Heart left ventricle (tissue), 16 donors: Measurements from ENCODE around the gene CDHR3. TPM values are rescaled to one million over a fixed set of nuclear protein-coding genes. Genes with fewer than 3 reads are reported as not detected.

Experiments used
- ATAC-seq, 4 donors: fragments of 200-7000 bp; cut with Tn5 transposase; one replicate each; pipeline ENCODE4 v1.9.1; 2020 to 2022; ENCODE audit warnings: moderate library complexity in 4 of 4, mild to moderate bottlenecking in 3 of 4, moderate number of reproducible peaks in 1 of 4
- DNase-seq, 5 donors: peaks; one replicate each; pipeline ENCODE4 v3.0.0-alpha.2; 2020
- H3K27ac ChIP-seq, 12 donors: fragments of 200-600 bp; sonication (generic) in 4 of 12; one replicate each; pipeline versions ENCODE4 v1.5.0 to v1.8.0; 2016 to 2022; ENCODE audit warnings: mild to moderate bottlenecking in 2 of 12
- H3K27me3 ChIP-seq, 9 donors: fragments of 200-600 bp; sonication (generic) in 2 of 9; one replicate each; pipeline versions ENCODE4 v1.5.1 to v1.8.0; 2016 to 2022; ENCODE audit warnings: mild to moderate bottlenecking in 3 of 9
- H3K36me3 ChIP-seq, 9 donors: fragments of 200-600 bp; sonication (generic) in 2 of 9; one replicate each; pipeline versions ENCODE4 v1.5.0 to v1.8.0; 2018 to 2022; ENCODE audit warnings: mild to moderate bottlenecking in 2 of 9
- H3K4me1 ChIP-seq, 12 donors: fragments of 200-600 bp; sonication (generic) in 4 of 12; one replicate each; pipeline versions ENCODE4 v1.5.0 to v1.8.0; 2016 to 2022; ENCODE audit warnings: mild to moderate bottlenecking in 3 of 12
- H3K4me3 ChIP-seq, 12 donors: fragments of 200-600 bp; sonication (generic) in 4 of 12; one replicate each; pipeline versions ENCODE4 v1.5.0 to v1.8.0; 2017 to 2022; ENCODE audit warnings: mild to moderate bottlenecking in 9 of 12, moderate library complexity in 4 of 12
- H3K9me3 ChIP-seq, 12 donors: fragments of 200-600 bp; sonication (generic) in 4 of 12; one replicate each; pipeline versions ENCODE4 v1.5.0 to v1.8.0; 2016 to 2022; ENCODE audit warnings: mild to moderate bottlenecking in 1 of 12
- CTCF ChIP-seq, 12 donors: fragments of 200-600 bp; sonication (generic) in 4 of 12; IDR thresholded peaks; one replicate each; pipeline versions ENCODE4 v1.5.0 to v1.8.0; 2018 to 2022; ENCODE audit warnings: antibody characterized with exemption in 12 of 12, mild to moderate bottlenecking in 5 of 12
- POLR2A ChIP-seq, 2 donors: fragments of 450-650 bp; IDR thresholded peaks; one replicate each; pipeline ENCODE4 v1.6.1; 2017; ENCODE audit warnings: antibody characterized with exemption in 2 of 2, mild to moderate bottlenecking in 2 of 2, moderate library complexity in 2 of 2
- WGBS, 4 donors: extraction: QIAGEN DNeasy Blood & Tissue Kit in 2 of 4; methylation state at CpG; one replicate each; pipeline versions ENCODE4 v1.1.5 to v1.1.7; 2013 to 2018; 5-methylcytosine and 5-hydroxymethylcytosine counted together
- intact Hi-C, 10 donors: fragments of 100-400 bp; cut with DNase I; formaldehyde crosslinking; loops; one replicate each; pipeline versions ENCODE4 v1.11.1 to v1.14.2; 2022
- polyA plus RNA-seq, 2 donors: library from polyadenylated mRNA; stranded (reverse); fragments of 200-250 nt; gene quantifications; one replicate each; pipeline ENCODE4 v1.2.3, GENCODE V29; 2013
- total RNA-seq, 9 donors: library from RNA; depleted of rRNA in 2 of 9; stranded (reverse); fragments of >200 nt in 2 of 9; fragmentation: NEBNext Ultra II Directional in 3 of 9; extraction: Animal tissue kit (Norgen Biotek cat#: 25700) in 3 of 9; gene quantifications; one replicate each; pipeline versions ENCODE4 v1.1.0 to v1.2.4, GENCODE V29; 2016 to 2023
- donor health status: ischemic (EF 13 %, LVEDD 7.1; RV severe dilation, severe dysfunction).
- donor health status: healthy with polysubstance abuse.
- donor health status: DM: no; HTN: yes; CAD: no.
- donor health status: DM: no; HTN: no; CAD: no.
- donor health status: ischemic (EF 25% LVEDD 6.9; RV normal size, moderate dysfunction).
- donor health status: ischemic (EF 25% LVEDD 5.7; RV mildly dilated, moderate dysfunction).
- donor health status: healthy.
- donor health status: DM: yes; HTN: yes; CAD: no.
- donor health status: ischemic (EF 35%, LVEDD 5.7; RV mildly dilated, moderate dysfunction).
- donor health status: nonischemic (EF 11% LVEDD 7.7; RV severe dilation, severe dysfunction).
- donor health status: DM: yes; HTN: yes; CAD: no.
- donor health status: PGD.
- donor health status: ischemic (EF 29% LVEDD 5.4; RV normal size, mild dysfunction).
- donor health status: nonischemic (EF 23%, LVEDD 6.1; RV moderate dilation, normal function).

CDHR3 gene
- total and polyA plus RNA-seq, 11 donors = 0.60 to 6.1 (median 1.4) TPM

- intact Hi-C loops = loop anchor here in 6 of 10 donors (5.0 to 10.0 kb wide), 3 partner anchors 44 to 216 kb away; partner anchors contain the start of genes SYPL1 (in 4 of the 6) and NAMPT (in 2 of the 6)
- H3K36me3 ChIP-seq = no peaks in the 10 kb centered on the region
- no peak overlapping the region for H3K4me3 ChIP-seq
- peak overlapping the region in 6 of 12 donors; percentile 24 to 87 (median 57) for H3K27ac ChIP-seq
- no peaks in the 10 kb centered on the region for H3K9me3 ChIP-seq
- no peaks in the 10 kb centered on the region for H3K27me3 ChIP-seq
- peaks cover 0 to 74% (median 59%) of the 10 kb centered on the region in 12 donors for H3K4me1 ChIP-seq
- ATAC-seq (no peak), DNase-seq (no peak)
- 76 to 82% (median 80%) methylated on average over 4 of the region's 4 CpGs for WGBS, 4 donors
- no peak for TF ChIP-seq POLR2A (IDR thresholded peaks at IDR 0.05)
- TF ChIP-seq CTCF (IDR thresholded peaks at IDR 0.05) = no peak
Measured at GRCh38 chr7:106068538-106068961, 105.5 kb downstream of the CDHR3 start.

- DNase-seq = no peak
- peak overlapping the region in 6 of 12 donors; percentile 24 to 87 (median 57) for H3K27ac ChIP-seq
- 42 to 61% (median 49%) methylated on average over 3 of the region's 3 CpGs for WGBS, 4 donors
- no peaks in the 10 kb centered on the region for H3K27me3 ChIP-seq
- intact Hi-C loops = loop anchor here in 6 of 10 donors (5.0 to 10.0 kb wide), 3 partner anchors 43 to 216 kb away; partner anchors contain the start of genes SYPL1 (in 4 of the 6) and NAMPT (in 2 of the 6)
- H3K9me3 ChIP-seq = no peaks in the 10 kb centered on the region
- no peak overlapping the region for H3K4me3 ChIP-seq
- no peak for ATAC-seq
- no peaks in the 10 kb centered on the region for H3K36me3 ChIP-seq
- TF ChIP-seq CTCF (IDR thresholded peaks at IDR 0.05) (no peak), POLR2A (IDR thresholded peaks at IDR 0.05) (no peak)
- H3K4me1 ChIP-seq = peaks cover 0 to 78% (median 60%) of the 10 kb centered on the region in 12 donors
Measured at GRCh38 chr7:106068986-106069385, 105.9 kb downstream of the CDHR3 start.

GRCh38 chr7:106069471-106070200, 106.6 kb downstream of the CDHR3 start:
- Histone ChIP-seq H3K9me3 (no peaks in the 10 kb centered on the region), H3K36me3 (no peaks in the 10 kb centered on the region), H3K27ac (peak overlapping the region in 5 of 12 donors; percentile 41 to 87 (median 58)), H3K4me3 (no peak overlapping the region), H3K27me3 (no peaks in the 10 kb centered on the region), H3K4me1 (peaks cover 0 to 76% (median 57%) of the 10 kb centered on the region in 12 donors)
- WGBS, 4 donors = 70 to 76% (median 73%) methylated on average over 8 to 9 of the region's 9 CpGs
- no peak for DNase-seq
- TF ChIP-seq CTCF (IDR thresholded peaks at IDR 0.05) (no peak), POLR2A (IDR thresholded peaks at IDR 0.05) (no peak)
- ATAC-seq = no peak
- intact Hi-C loops = loop anchor here in 8 of 10 donors (5.0 to 10.0 kb wide), 3 partner anchors 43 to 215 kb away; partner anchors contain the start of genes SYPL1 (in 6 of the 8) and NAMPT (in 2 of the 8)

GRCh38 chr7:106070201-106070551, 107.1 kb downstream of the CDHR3 start:
- Histone ChIP-seq H3K27ac (peak overlapping the region in 4 of 12 donors; percentile 35 to 87 (median 77)), H3K4me3 (no peak overlapping the region), H3K9me3 (no peaks in the 10 kb centered on the region), H3K36me3 (no peaks in the 10 kb centered on the region), H3K27me3 (no peaks in the 10 kb centered on the region), H3K4me1 (peaks cover 0 to 75% (median 53%) of the 10 kb centered on the region in 12 donors)
- no peak for TF ChIP-seq CTCF (IDR thresholded peaks at IDR 0.05)
- TF ChIP-seq POLR2A (IDR thresholded peaks at IDR 0.05) = no peak
- intact Hi-C loops = loop anchor here in 2 of 10 donors (5.0 kb wide), 1 partner anchor 42 kb away; the partner anchor contains the start of gene SYPL1 (in 2 of the 2)
- DNase-seq (peak in 4 of 5 donors; percentile 41 to 63 (median 52)), ATAC-seq (peak; percentile 16 to 35 (median 30))
- WGBS, 4 donors = 59 to 66% (median 64%) methylated on average over 3 to 5 of the region's 5 CpGs
